ENCODE results near the gene JAML. TPM values are rescaled to one million over a fixed set of nuclear protein-coding genes. Genes with fewer than 3 reads are reported as not detected.

JAML gene
- total and polyA plus RNA-seq, 2 of the 13 experiments (the other 11 are each of a cell fraction or from before 2014, with no cell fraction given) = 2.0 to 3.3 TPM

DNA sequence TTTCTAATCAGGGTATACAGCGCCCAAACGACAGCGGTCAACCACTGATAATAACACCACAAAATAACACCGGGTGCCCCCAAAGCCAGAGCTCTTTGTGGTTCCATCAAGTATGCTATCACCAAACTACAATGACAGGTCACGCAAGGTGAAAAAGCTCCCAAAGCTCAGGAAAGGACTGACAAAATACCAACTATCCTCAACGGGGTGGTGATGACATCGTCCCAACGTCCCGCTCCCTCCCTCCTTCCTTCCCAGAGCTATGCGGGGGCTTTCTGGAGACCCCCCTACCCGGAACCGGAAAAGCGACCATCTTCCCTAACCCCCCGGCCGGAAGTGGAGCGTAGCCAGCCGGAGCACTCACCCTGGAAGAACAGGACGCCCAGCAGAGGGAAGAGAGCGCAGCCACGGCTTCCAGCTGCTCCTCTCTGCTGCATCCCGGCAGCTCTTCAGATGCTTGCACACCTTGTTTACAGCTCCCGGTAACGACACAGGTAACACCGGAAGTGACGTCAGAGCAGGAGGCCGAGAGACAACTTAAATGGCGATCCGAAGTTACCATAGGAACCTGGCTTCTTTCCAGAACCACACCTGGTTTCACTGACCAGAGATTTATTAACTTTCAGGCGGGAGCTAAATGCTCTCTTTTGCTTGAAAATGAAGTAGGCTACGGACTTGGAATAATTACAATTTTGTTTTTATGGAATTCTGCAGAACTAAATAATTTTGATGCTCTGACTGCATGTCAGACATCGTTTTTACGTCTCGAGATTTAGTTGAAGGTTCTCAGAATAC lies 27.2 kb upstream of the JAML start, which contains the start of gene MPZL3 (continued):
- peak; percentile 46; the same call in 1 of the 2 replicates for TF ChIP-seq HOXA9 (CRISPR knock-in tag; IDR thresholded peaks at IDR 0.05; ENCODE audit: borderline replicate concordance)
- TF ChIP-seq, protein P1, sequence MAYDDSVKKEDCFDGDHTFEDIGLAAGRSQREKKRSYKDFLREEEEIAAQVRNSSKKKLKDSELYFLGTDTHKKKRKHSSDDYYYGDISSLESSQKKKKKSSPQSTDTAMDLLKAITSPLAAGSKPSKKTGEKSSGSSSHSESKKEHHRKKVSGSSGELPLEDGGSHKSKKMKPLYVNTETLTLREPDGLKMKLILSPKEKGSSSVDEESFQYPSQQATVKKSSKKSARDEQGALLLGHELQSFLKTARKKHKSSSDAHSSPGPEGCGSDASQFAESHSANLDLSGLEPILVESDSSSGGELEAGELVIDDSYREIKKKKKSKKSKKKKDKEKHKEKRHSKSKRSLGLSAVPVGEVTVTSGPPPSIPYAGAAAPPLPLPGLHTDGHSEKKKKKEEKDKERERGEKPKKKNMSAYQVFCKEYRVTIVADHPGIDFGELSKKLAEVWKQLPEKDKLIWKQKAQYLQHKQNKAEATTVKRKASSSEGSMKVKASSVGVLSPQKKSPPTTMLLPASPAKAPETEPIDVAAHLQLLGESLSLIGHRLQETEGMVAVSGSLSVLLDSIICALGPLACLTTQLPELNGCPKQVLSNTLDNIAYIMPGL (CRISPR knock-in tag; IDR thresholded peaks at IDR 0.05; ENCODE audit: borderline replicate concordance in 1 of 2, low read depth in 1 of 2) = peak in 1 of 2 experiments; percentile 48; a peak in 1 of 4 replicates
- peak; percentile 23; the same call in 1 of the 2 replicates for TF ChIP-seq MIER2 (CRISPR knock-in tag; IDR thresholded peaks at IDR 0.05)
- TF ChIP-seq REPIN1 (CRISPR knock-in tag; IDR thresholded peaks at IDR 0.05; ENCODE audit: borderline replicate concordance, low read depth) = peak; percentile 21; the same call in 1 of the 2 replicates
- no peak for TF ChIP-seq GTF3A (CRISPR knock-in tag; conservative IDR thresholded peaks at IDR 0.05)
- no peak for TF ChIP-seq ZNF3 (CRISPR knock-in tag; IDR thresholded peaks at IDR 0.05)
- TF ChIP-seq, protein P2, sequence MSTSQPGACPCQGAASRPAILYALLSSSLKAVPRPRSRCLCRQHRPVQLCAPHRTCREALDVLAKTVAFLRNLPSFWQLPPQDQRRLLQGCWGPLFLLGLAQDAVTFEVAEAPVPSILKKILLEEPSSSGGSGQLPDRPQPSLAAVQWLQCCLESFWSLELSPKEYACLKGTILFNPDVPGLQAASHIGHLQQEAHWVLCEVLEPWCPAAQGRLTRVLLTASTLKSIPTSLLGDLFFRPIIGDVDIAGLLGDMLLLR (CRISPR knock-in tag; IDR thresholded peaks at IDR 0.05) = no peak
- no peak for TF ChIP-seq SOX13 (IDR thresholded peaks at IDR 0.05)
- 0 out of 4 replicates have a peak, but pooled peaks of 1 of the 2 experiments have one; percentile 12 for TF ChIP-seq SOX13 (CRISPR knock-in tag; conservative IDR thresholded peaks at IDR 0.05 in 1 of 2, IDR thresholded peaks at IDR 0.05 in 1 of 2)
- TF ChIP-seq FOXO1 (CRISPR knock-in tag; IDR thresholded peaks at IDR 0.05) = peak; percentile 67
- TF ChIP-seq NCOR1 (IDR thresholded peaks at IDR 0.05; ENCODE audit: borderline replicate concordance, low read length) = peak; percentile 24; the same call in 1 of the 2 replicates
- TF ChIP-seq, protein P3, sequence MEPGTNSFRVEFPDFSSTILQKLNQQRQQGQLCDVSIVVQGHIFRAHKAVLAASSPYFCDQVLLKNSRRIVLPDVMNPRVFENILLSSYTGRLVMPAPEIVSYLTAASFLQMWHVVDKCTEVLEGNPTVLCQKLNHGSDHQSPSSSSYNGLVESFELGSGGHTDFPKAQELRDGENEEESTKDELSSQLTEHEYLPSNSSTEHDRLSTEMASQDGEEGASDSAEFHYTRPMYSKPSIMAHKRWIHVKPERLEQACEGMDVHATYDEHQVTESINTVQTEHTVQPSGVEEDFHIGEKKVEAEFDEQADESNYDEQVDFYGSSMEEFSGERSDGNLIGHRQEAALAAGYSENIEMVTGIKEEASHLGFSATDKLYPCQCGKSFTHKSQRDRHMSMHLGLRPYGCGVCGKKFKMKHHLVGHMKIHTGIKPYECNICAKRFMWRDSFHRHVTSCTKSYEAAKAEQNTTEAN (CRISPR knock-in tag; conservative IDR thresholded peaks at IDR 0.05) = 0 out of 2 replicates have a peak, but pooled peaks have one; percentile 33
- TF ChIP-seq SAP130 (CRISPR knock-in tag; IDR thresholded peaks at IDR 0.05; ENCODE audit: low read depth) = peak; percentile 79
- TF ChIP-seq ZBTB42 (CRISPR knock-in tag; IDR thresholded peaks at IDR 0.05) = no peak
- TF ChIP-seq ATF7-NPFF (CRISPR knock-in tag; IDR thresholded peaks at IDR 0.05; ENCODE audit: low read depth) = no peak
- TF ChIP-seq KDM5A (IDR thresholded peaks at IDR 0.05; ENCODE audit: borderline replicate concordance, low read length) = peak; percentile 90
- TF ChIP-seq TCF7 (IDR thresholded peaks at IDR 0.05; ENCODE audit: low read depth) = no peak
- peak; percentile 63; the same call in 1 of the 2 replicates for TF ChIP-seq ZNF232 (CRISPR knock-in tag; IDR thresholded peaks at IDR 0.05; ENCODE audit: borderline replicate concordance)
- TF ChIP-seq CREB1 (IDR thresholded peaks at IDR 0.05) = peak; percentile 99
- peak; percentile 99 for TF ChIP-seq CREB1 (CRISPR knock-in tag; IDR thresholded peaks at IDR 0.05)
- no peak for TF ChIP-seq SMYD3 (CRISPR knock-in tag; IDR thresholded peaks at IDR 0.05)
- TF ChIP-seq ZNF605 (CRISPR knock-in tag; IDR thresholded peaks at IDR 0.05) = peak; percentile 68
- TF ChIP-seq, protein P4, sequence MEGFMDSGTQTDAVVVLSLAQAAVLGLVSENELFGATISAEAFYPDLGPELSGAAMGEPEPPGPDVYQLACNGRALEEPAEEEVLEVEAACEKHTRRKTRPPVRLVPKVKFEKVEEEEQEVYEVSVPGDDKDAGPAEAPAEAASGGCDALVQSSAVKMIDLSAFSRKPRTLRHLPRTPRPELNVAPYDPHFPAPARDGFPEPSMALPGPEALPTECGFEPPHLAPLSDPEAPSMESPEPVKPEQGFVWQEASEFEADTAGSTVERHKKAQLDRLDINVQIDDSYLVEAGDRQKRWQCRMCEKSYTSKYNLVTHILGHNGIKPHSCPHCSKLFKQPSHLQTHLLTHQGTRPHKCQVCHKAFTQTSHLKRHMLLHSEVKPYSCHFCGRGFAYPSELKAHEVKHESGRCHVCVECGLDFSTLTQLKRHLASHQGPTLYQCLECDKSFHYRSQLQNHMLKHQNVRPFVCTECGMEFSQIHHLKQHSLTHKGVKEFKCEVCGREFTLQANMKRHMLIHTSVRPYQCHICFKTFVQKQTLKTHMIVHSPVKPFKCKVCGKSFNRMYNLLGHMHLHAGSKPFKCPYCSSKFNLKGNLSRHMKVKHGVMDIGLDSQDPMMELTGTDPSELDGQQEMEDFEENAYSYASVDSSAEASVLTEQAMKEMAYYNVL (CRISPR knock-in tag; IDR thresholded peaks at IDR 0.05; ENCODE audit: borderline replicate concordance) = peak; percentile 61; the same call in 1 of the 2 replicates
- TF ChIP-seq ZNF7 (CRISPR knock-in tag; IDR thresholded peaks at IDR 0.05) = no peak
